ENCODE results near the gene ATOSA. TPM values are rescaled to one million over a fixed set of nuclear protein-coding genes. Genes with fewer than 3 reads are reported as not detected.

The ATOSA gene
- total and polyA plus RNA-seq, 4 donors = 12.8 to 77.8 (median 26.1) TPM

- Histone ChIP-seq H3K27ac (ENCODE audit: low read depth in 1 of 2, low read length in 2 of 2) (no peak overlapping the region), H3K27me3 (ENCODE audit: control insufficient read depth in 4 of 4, insufficient read depth in 4 of 4, low read length in 3 of 4) (no peaks in the 10 kb centered on the region), H3K9ac (ENCODE audit: low read depth in 1 of 2, low read length in 2 of 2) (no peak overlapping the region), H3K36me3 (ENCODE audit: control insufficient read depth in 4 of 4, insufficient read depth in 3 of 4, low read depth in 1 of 4, low read length in 3 of 4) (peaks cover 2 to 25% (median 5%) of the 10 kb centered on the region in 4 donors), H3K4me3 (ENCODE audit: low read depth in 1 of 3, low read length in 3 of 3) (no peak overlapping the region), H3K4me1 (ENCODE audit: control insufficient read depth in 4 of 4, insufficient read depth in 4 of 4, low read length in 3 of 4) (peaks cover 15 to 71% (median 48%) of the 10 kb centered on the region in 4 donors), H3K9me3 (ENCODE audit: control insufficient read depth in 4 of 4, low read length in 3 of 4) (no peaks in the 10 kb centered on the region)
- TF ChIP-seq REST (IDR thresholded peaks at IDR 0.05) (no peak), FOXA1 (IDR thresholded peaks at IDR 0.05) (no peak), FOXA2 (IDR thresholded peaks at IDR 0.05) (no peak), ATF3 (IDR thresholded peaks at IDR 0.05) (no peak), JUND (IDR thresholded peaks at IDR 0.05) (no peak), TAF1 (conservative IDR thresholded peaks at IDR 0.05) (no peak), HNF4G (IDR thresholded peaks at IDR 0.05) (no peak), NR2F2 (IDR thresholded peaks at IDR 0.05) (no peak), GABPA (IDR thresholded peaks at IDR 0.05 in 1 of 2, conservative IDR thresholded peaks at IDR 0.05 in 1 of 2) (no peak), YY1 (IDR thresholded peaks at IDR 0.05) (no peak)
- DNase-seq (ENCODE audit: low spot score) = no peak
Measured at GRCh38 chr15:52656412-52656811, 22.8 kb downstream of the ATOSA start.

GRCh38 chr15:52653431-52653964 is 25.7 kb downstream of the ATOSA start:
- no peak overlapping the region for H3K9ac ChIP-seq (ENCODE audit: low read depth in 1 of 2, low read length in 2 of 2)
- H3K36me3 ChIP-seq (ENCODE audit: control insufficient read depth in 4 of 4, insufficient read depth in 3 of 4, low read depth in 1 of 4, low read length in 3 of 4) = peaks cover 0 to 7% (median 2%) of the 10 kb centered on the region in 4 donors
- no peaks in the 10 kb centered on the region for H3K27me3 ChIP-seq (ENCODE audit: control insufficient read depth in 4 of 4, insufficient read depth in 4 of 4, low read length in 3 of 4)
- no peak for DNase-seq (ENCODE audit: low spot score)
- H3K4me1 ChIP-seq (ENCODE audit: control insufficient read depth in 4 of 4, insufficient read depth in 4 of 4, low read length in 3 of 4) = peaks cover 11 to 61% (median 41%) of the 10 kb centered on the region in 4 donors
- no peak overlapping the region for H3K27ac ChIP-seq (ENCODE audit: low read depth in 1 of 2, low read length in 2 of 2)
- no peak for TF ChIP-seq NR2F2 (IDR thresholded peaks at IDR 0.05)
- TF ChIP-seq GABPA (IDR thresholded peaks at IDR 0.05 in 1 of 2, conservative IDR thresholded peaks at IDR 0.05 in 1 of 2) = no peak
- TF ChIP-seq HNF4A (conservative IDR thresholded peaks at IDR 0.05) = peak in 1 of 2 donors; percentile 28
- TF ChIP-seq CTCF (IDR thresholded peaks at IDR 0.05; ENCODE audit: low read depth, low read length, missing input control) = no peak
- no peak for TF ChIP-seq TAF1 (conservative IDR thresholded peaks at IDR 0.05)
- 62% methylated on average over 5 of the region's 5 CpGs for WGBS
- H3K4me3 ChIP-seq (ENCODE audit: low read depth in 1 of 3, low read length in 3 of 3) = no peak overlapping the region
- H3K9me3 ChIP-seq (ENCODE audit: control insufficient read depth in 4 of 4, low read length in 3 of 4) = no peaks in the 10 kb centered on the region

- no peak for DNase-seq (ENCODE audit: low spot score)
- WGBS = 56% methylated on average over 5 of the region's 5 CpGs
- Histone ChIP-seq H3K4me3 (ENCODE audit: low read depth in 1 of 3, low read length in 3 of 3) (no peak overlapping the region), H3K27me3 (ENCODE audit: control insufficient read depth in 4 of 4, insufficient read depth in 4 of 4, low read length in 3 of 4) (no peaks in the 10 kb centered on the region), H3K36me3 (ENCODE audit: control insufficient read depth in 4 of 4, insufficient read depth in 3 of 4, low read depth in 1 of 4, low read length in 3 of 4) (peaks cover 0 to 7% (median 2%) of the 10 kb centered on the region in 4 donors), H3K27ac (ENCODE audit: low read depth in 1 of 2, low read length in 2 of 2) (no peak overlapping the region), H3K9ac (ENCODE audit: low read depth in 1 of 2, low read length in 2 of 2) (no peak overlapping the region), H3K9me3 (ENCODE audit: control insufficient read depth in 4 of 4, low read length in 3 of 4) (no peaks in the 10 kb centered on the region), H3K4me1 (ENCODE audit: control insufficient read depth in 4 of 4, insufficient read depth in 4 of 4, low read length in 3 of 4) (peaks cover 10 to 58% (median 36%) of the 10 kb centered on the region in 4 donors)
- TF ChIP-seq YY1 (IDR thresholded peaks at IDR 0.05) = no peak
- TF ChIP-seq RXRA (IDR thresholded peaks at IDR 0.05) = no peak
- no peak for TF ChIP-seq TAF1 (conservative IDR thresholded peaks at IDR 0.05)
- no peak for TF ChIP-seq NR2F2 (IDR thresholded peaks at IDR 0.05)
- TF ChIP-seq RAD21 (IDR thresholded peaks at IDR 0.05) = no peak
- TF ChIP-seq FOXA2 (IDR thresholded peaks at IDR 0.05) = no peak
Measured at GRCh38 chr15:52652984-52653383, 26.2 kb downstream of the ATOSA start.

All from liver (tissue), 9 donors.